Mesothelial cell of epicardium (in vitro differentiated cells): ENCODE measurements around the gene IDI2. TPM values are rescaled to one million over a fixed set of nuclear protein-coding genes. Genes with fewer than 3 reads are reported as not detected.

Experiments
- DNase-seq, 2 experiments: peaks; one replicate each; pipeline ENCODE4 v3.0.0; 2021; ENCODE audit warnings: low spot score in 2 of 2; ENCODE audit not compliant: unreplicated experiment in 2 of 2
- H3K27ac Mint-ChIP-seq: 2 replicates; pipeline ENCODE4 v1.8.0; 2021; ENCODE audit warnings: mixed read lengths
- H3K27me3 Mint-ChIP-seq: 2 replicates; pipeline ENCODE4 v1.8.0; 2021; ENCODE audit warnings: low read depth, mixed read lengths
- H3K36me3 Mint-ChIP-seq: 2 replicates; pipeline ENCODE4 v1.8.0; 2021; ENCODE audit warnings: mixed read lengths
- H3K4me1 Mint-ChIP-seq: 2 replicates; pipeline ENCODE4 v1.8.0; 2021; ENCODE audit warnings: mixed read lengths
- H3K4me3 Mint-ChIP-seq: 2 replicates; pipeline ENCODE4 v1.8.0; 2021; ENCODE audit warnings: mild to moderate bottlenecking, moderate library complexity, mixed read lengths
- H3K9me3 Mint-ChIP-seq: 2 replicates; pipeline ENCODE4 v1.8.0; 2021; ENCODE audit warnings: mixed read lengths
- CTCF ChIP-seq: fragments of 200-600 bp; sonication (generic); IDR thresholded peaks from one replicate; pipeline ENCODE4 v1.5.0; 2021; ENCODE audit warnings: antibody characterized with exemption; ENCODE audit not compliant: unreplicated experiment
- total RNA-seq: library from RNA; stranded (reverse); gene quantifications from 3 replicates; pipeline ENCODE4 v1.2.1, GENCODE V29; 2021

IDI2 gene
- total RNA-seq, 1 donor from 2014 or later, result not detected

DNA sequence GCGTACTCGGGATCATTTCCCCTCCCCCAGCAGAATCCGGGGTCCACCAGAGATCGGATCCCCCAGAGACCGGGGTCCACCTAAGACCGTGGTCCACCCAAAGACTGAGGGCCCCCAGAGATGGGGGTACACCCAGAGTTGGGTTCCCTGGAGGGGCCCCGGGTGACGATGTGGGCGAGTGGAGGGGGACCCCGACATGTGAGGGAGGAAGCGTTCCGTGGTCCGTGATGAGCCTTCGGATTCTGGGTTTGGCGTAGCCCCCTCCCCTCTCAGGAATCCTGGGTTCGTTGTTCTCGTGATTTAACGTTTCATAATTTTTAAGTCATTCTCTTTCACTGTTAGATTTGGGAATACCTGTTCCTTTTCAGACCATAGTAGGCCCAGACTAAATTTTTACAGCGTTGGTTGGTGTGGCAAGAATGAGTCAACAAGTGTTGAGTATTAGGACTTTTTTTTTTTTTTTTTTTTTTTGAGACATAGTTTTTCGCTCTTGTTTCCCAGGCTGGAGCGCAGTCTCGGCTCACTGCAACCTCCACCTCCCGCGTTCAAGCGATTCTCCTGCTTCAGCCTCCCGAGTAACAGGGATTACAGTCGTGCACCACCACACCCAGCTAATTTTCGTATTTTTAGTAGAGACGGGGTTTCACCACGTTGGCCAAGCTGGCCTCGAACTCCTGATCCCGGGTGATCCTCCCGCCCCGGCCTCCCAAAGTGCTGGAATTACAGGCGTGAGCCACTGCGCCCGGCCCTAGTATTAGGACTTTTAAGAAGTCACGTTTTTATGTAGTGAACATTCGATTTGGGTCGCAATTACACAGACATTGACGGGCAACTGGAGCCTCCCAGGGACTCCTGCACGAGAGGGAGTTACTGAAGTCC, 36.8 kb downstream of the IDI2 start:
- Mint-ChIP-seq H3K27ac (peak overlapping the region; percentile 97), H3K4me3 (peak overlapping the region; percentile 92), H3K9me3 (no peaks in the 10 kb centered on the region), H3K36me3 (peaks cover 18% of the 10 kb centered on the region), H3K27me3 (no peaks in the 10 kb centered on the region), H3K4me1 (peaks cover 24% of the 10 kb centered on the region)
- no peak for TF ChIP-seq CTCF
- no peak for DNase-seq

GRCh38 chr10:987870-988666, 37.6 kb downstream of the IDI2 start, which contains the start of gene GTPBP4:
GTPBP4 (plus strand) TSS chr10:988434; CDS start chr10:988480, 46 bp downstream.
- Mint-ChIP-seq H3K4me3 (peak within 1 kb of the TSS; percentile 92), H3K27ac (peak within 1 kb of the TSS; percentile 97), H3K4me1 (peaks cover 24% of the 10 kb centered on the region), H3K9me3 (no peaks in the 10 kb centered on the region), H3K27me3 (no peaks in the 10 kb centered on the region), H3K36me3 (peaks cover 15% of the 10 kb centered on the region)
- no peak for TF ChIP-seq CTCF
- peak; percentile 94 to 95 for DNase-seq

- peaks cover 24% of the 10 kb centered on the region for H3K4me1 Mint-ChIP-seq
- DNase-seq, result no peak
- H3K36me3 Mint-ChIP-seq, result peaks cover 15% of the 10 kb centered on the region
- TF ChIP-seq CTCF, result no peak
- no peaks in the 10 kb centered on the region for H3K27me3 Mint-ChIP-seq
- peak overlapping the region; percentile 92 for H3K4me3 Mint-ChIP-seq
- H3K27ac Mint-ChIP-seq, result peak overlapping the region; percentile 97
- peaks cover 4% of the 10 kb centered on the region for H3K9me3 Mint-ChIP-seq
Measured at GRCh38 chr10:987620-987869, 38.1 kb downstream of the IDI2 start.

DNA sequence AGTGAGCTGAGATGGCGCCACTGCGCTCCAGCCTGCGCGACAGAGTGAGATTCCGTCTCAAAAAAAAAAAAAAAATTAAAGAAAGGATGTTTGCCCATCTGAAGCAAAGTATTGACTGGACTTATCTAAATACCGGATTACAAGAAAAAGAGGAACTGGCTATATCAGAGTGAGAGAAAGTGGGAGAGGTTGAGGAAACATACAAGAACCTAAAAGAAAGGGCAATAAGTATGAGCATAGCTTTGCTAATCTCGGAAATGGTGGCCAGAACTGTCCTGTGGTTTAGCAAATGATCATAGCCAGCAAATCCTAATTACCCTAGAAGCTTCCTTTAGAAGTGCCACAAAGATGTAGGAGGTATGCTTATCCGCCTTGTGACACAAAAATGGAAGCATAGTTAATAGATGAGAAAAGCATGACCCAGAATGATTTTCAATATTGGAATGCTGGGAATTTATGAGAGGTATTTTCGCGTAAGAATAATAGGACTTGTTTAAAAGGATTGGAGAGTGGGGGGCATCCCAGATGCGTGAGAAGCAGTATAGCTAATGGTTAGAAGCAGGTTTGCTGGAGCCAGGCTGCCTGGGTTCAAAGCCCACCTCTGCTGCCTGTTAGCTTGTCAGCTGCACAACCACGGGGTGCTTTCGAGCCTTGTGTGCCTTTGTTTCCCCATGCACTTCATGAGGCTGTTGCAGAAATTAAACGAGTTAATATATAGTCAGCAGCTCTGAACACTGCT, 38.6 kb downstream of the IDI2 start:
- H3K9me3 Mint-ChIP-seq, result peaks cover 5% of the 10 kb centered on the region
- H3K4me1 Mint-ChIP-seq, result peaks cover 24% of the 10 kb centered on the region
- peaks cover 13% of the 10 kb centered on the region for H3K36me3 Mint-ChIP-seq
- H3K4me3 Mint-ChIP-seq, result peak overlapping the region; percentile 92
- peak overlapping the region; percentile 97 for H3K27ac Mint-ChIP-seq
- DNase-seq, result no peak
- TF ChIP-seq CTCF, result no peak
- H3K27me3 Mint-ChIP-seq, result no peaks in the 10 kb centered on the region

- Mint-ChIP-seq H3K27me3 (no peaks in the 10 kb centered on the region), H3K4me3 (peak overlapping the region; percentile 92), H3K27ac (peak overlapping the region; percentile 97), H3K36me3 (peaks cover 11% of the 10 kb centered on the region), H3K4me1 (peaks cover 24% of the 10 kb centered on the region), H3K9me3 (peaks cover 6% of the 10 kb centered on the region)
- TF ChIP-seq CTCF, result no peak
- DNase-seq, result no peak
Measured at GRCh38 chr10:986137-986825, 39.4 kb downstream of the IDI2 start.
